Measurements from ENCODE around the gene AMZ1.
"Not testable (repeated sequence)": the region's sequence is repeated elsewhere in the genome, so short reads cannot be mapped to it uniquely, and the experiment has no call there.

The AMZ1 gene

GRCh38 chr7:2734751-2735571 is 47.0 kb downstream of the AMZ1 start:
- Histone ChIP-seq H3K9ac (ENCODE audit: low read length) (no peak overlapping the region), H3K36me3 (ENCODE audit: control insufficient read depth, insufficient read depth, low read length, severe bottlenecking) (peaks cover 27% of the 10 kb centered on the region), H3K4me3 (ENCODE audit: low read length) (no peak overlapping the region), H3K27me3 (replicated peaks; ENCODE audit: control insufficient read depth, insufficient read depth, low read length) (no peaks in the 10 kb centered on the region), H3K9me3 (ENCODE audit: control insufficient read depth, low read length) (no peaks in the 10 kb centered on the region), H3K4me1 (ENCODE audit: control insufficient read depth, insufficient read depth, low read length) (peaks cover 11% of the 10 kb centered on the region)
- DNase-seq (ENCODE audit: low read depth): no peak

- peaks cover 20% of the 10 kb centered on the region for H3K36me3 ChIP-seq (ENCODE audit: control insufficient read depth, insufficient read depth, low read length, severe bottlenecking)
- peaks cover 11% of the 10 kb centered on the region for H3K4me1 ChIP-seq (ENCODE audit: control insufficient read depth, insufficient read depth, low read length)
- no peak for DNase-seq (ENCODE audit: low read depth)
- H3K9me3 ChIP-seq (ENCODE audit: control insufficient read depth, low read length): no peaks in the 10 kb centered on the region
- no peaks in the 10 kb centered on the region for H3K27me3 ChIP-seq (replicated peaks; ENCODE audit: control insufficient read depth, insufficient read depth, low read length)
- H3K9ac ChIP-seq (ENCODE audit: low read length): no peak overlapping the region
- H3K4me3 ChIP-seq (ENCODE audit: low read length): no peak overlapping the region
Measured at GRCh38 chr7:2735744-2736143, 47.7 kb downstream of the AMZ1 start.

GRCh38 chr7:2736411-2736914 is 48.5 kb downstream of the AMZ1 start:
- H3K4me1 ChIP-seq (ENCODE audit: control insufficient read depth, insufficient read depth, low read length): peaks cover 11% of the 10 kb centered on the region
- peaks cover 13% of the 10 kb centered on the region for H3K36me3 ChIP-seq (ENCODE audit: control insufficient read depth, insufficient read depth, low read length, severe bottlenecking)
- no peaks in the 10 kb centered on the region for H3K9me3 ChIP-seq (ENCODE audit: control insufficient read depth, low read length)
- no peaks in the 10 kb centered on the region for H3K27me3 ChIP-seq (replicated peaks; ENCODE audit: control insufficient read depth, insufficient read depth, low read length)
- no peak for DNase-seq (ENCODE audit: low read depth)
- no peak overlapping the region for H3K9ac ChIP-seq (ENCODE audit: low read length)
- no peak overlapping the region for H3K4me3 ChIP-seq (ENCODE audit: low read length)

- peaks cover 11% of the 10 kb centered on the region for H3K4me1 ChIP-seq (ENCODE audit: control insufficient read depth, insufficient read depth, low read length)
- not testable (repeated sequence) for DNase-seq (ENCODE audit: low read depth); H3K27me3 ChIP-seq (replicated peaks; ENCODE audit: control insufficient read depth, insufficient read depth, low read length); H3K9me3 ChIP-seq (ENCODE audit: control insufficient read depth, low read length); H3K4me3 ChIP-seq (ENCODE audit: low read length); H3K9ac ChIP-seq (ENCODE audit: low read length)
- H3K36me3 ChIP-seq (ENCODE audit: control insufficient read depth, insufficient read depth, low read length, severe bottlenecking): peaks cover 13% of the 10 kb centered on the region
Measured at GRCh38 chr7:2737005-2737743, 49.2 kb downstream of the AMZ1 start.

GRCh38 chr7:2737771-2738540 is 50.0 kb downstream of the AMZ1 start:
- Histone ChIP-seq H3K4me3 (ENCODE audit: low read length) (no peak overlapping the region), H3K36me3 (ENCODE audit: control insufficient read depth, insufficient read depth, low read length, severe bottlenecking) (peaks cover 13% of the 10 kb centered on the region), H3K9ac (ENCODE audit: low read length) (no peak overlapping the region), H3K4me1 (ENCODE audit: control insufficient read depth, insufficient read depth, low read length) (peaks cover 8% of the 10 kb centered on the region), H3K9me3 (ENCODE audit: control insufficient read depth, low read length) (no peaks in the 10 kb centered on the region), H3K27me3 (replicated peaks; ENCODE audit: control insufficient read depth, insufficient read depth, low read length) (no peaks in the 10 kb centered on the region)
- no peak for DNase-seq (ENCODE audit: low read depth)

GRCh38 chr7:2738766-2739549 is 51.0 kb downstream of the AMZ1 start:
- Histone ChIP-seq H3K36me3 (ENCODE audit: control insufficient read depth, insufficient read depth, low read length, severe bottlenecking) (peaks cover 13% of the 10 kb centered on the region), H3K27me3 (replicated peaks; ENCODE audit: control insufficient read depth, insufficient read depth, low read length) (no peaks in the 10 kb centered on the region)

GRCh38 chr7:2743523-2744185 is 55.7 kb downstream of the AMZ1 start:
- not testable (repeated sequence) for H3K36me3 ChIP-seq (ENCODE audit: control insufficient read depth, insufficient read depth, low read length, severe bottlenecking); H3K4me1 ChIP-seq (ENCODE audit: control insufficient read depth, insufficient read depth, low read length); H3K9ac ChIP-seq (ENCODE audit: low read length); DNase-seq (ENCODE audit: low read depth); H3K9me3 ChIP-seq (ENCODE audit: control insufficient read depth, low read length); H3K27me3 ChIP-seq (replicated peaks; ENCODE audit: control insufficient read depth, insufficient read depth, low read length); H3K4me3 ChIP-seq (ENCODE audit: low read length)

More at GRCh38 chr7:2738766-2739549, 51.0 kb downstream of the AMZ1 start:
- Histone ChIP-seq H3K9me3 (ENCODE audit: control insufficient read depth, low read length) (no peaks in the 10 kb centered on the region), H3K9ac (ENCODE audit: low read length) (no peak overlapping the region), H3K4me3 (ENCODE audit: low read length) (no peak overlapping the region), H3K4me1 (ENCODE audit: control insufficient read depth, insufficient read depth, low read length) (peaks cover 5% of the 10 kb centered on the region)
- DNase-seq (ENCODE audit: low read depth): no peak

- H3K4me3 ChIP-seq (ENCODE audit: low read length); H3K9me3 ChIP-seq (ENCODE audit: control insufficient read depth, low read length); H3K36me3 ChIP-seq (ENCODE audit: control insufficient read depth, insufficient read depth, low read length, severe bottlenecking); H3K27me3 ChIP-seq (replicated peaks; ENCODE audit: control insufficient read depth, insufficient read depth, low read length); DNase-seq (ENCODE audit: low read depth); H3K9ac ChIP-seq (ENCODE audit: low read length): not testable (repeated sequence)
- H3K4me1 ChIP-seq (ENCODE audit: control insufficient read depth, insufficient read depth, low read length): peaks cover 13% of the 10 kb centered on the region
Measured at GRCh38 chr7:2748684-2749083, 60.7 kb downstream of the AMZ1 start.

- H3K4me3 ChIP-seq (ENCODE audit: low read length): no peak overlapping the region
- no peak overlapping the region for H3K9ac ChIP-seq (ENCODE audit: low read length)
- H3K9me3 ChIP-seq (ENCODE audit: control insufficient read depth, low read length): no peaks in the 10 kb centered on the region
- DNase-seq (ENCODE audit: low read depth): no peak
- peaks cover 17% of the 10 kb centered on the region for H3K4me1 ChIP-seq (ENCODE audit: control insufficient read depth, insufficient read depth, low read length)
- H3K27me3 ChIP-seq (replicated peaks; ENCODE audit: control insufficient read depth, insufficient read depth, low read length): no peaks in the 10 kb centered on the region
- no peaks in the 10 kb centered on the region for H3K36me3 ChIP-seq (ENCODE audit: control insufficient read depth, insufficient read depth, low read length, severe bottlenecking)
Measured at GRCh38 chr7:2750004-2750407, 62.0 kb downstream of the AMZ1 start.

GRCh38 chr7:2751086-2751485 is 63.1 kb downstream of the AMZ1 start:
- Histone ChIP-seq H3K27me3 (replicated peaks; ENCODE audit: control insufficient read depth, insufficient read depth, low read length) (no peaks in the 10 kb centered on the region), H3K9me3 (ENCODE audit: control insufficient read depth, low read length) (no peaks in the 10 kb centered on the region), H3K36me3 (ENCODE audit: control insufficient read depth, insufficient read depth, low read length, severe bottlenecking) (no peaks in the 10 kb centered on the region), H3K9ac (ENCODE audit: low read length) (no peak overlapping the region), H3K4me3 (ENCODE audit: low read length) (no peak overlapping the region), H3K4me1 (ENCODE audit: control insufficient read depth, insufficient read depth, low read length) (peaks cover 17% of the 10 kb centered on the region)
- no peak for DNase-seq (ENCODE audit: low read depth)

Data from adipocyte (in vitro differentiated cells).